Measurements from ENCODE around the gene MRPS27.

MRPS27 gene

GRCh38 chr5:72199681-72200080 lies 120.4 kb downstream of the MRPS27 start:
- Histone ChIP-seq H3K4me2 (no peak overlapping the region), H3K27ac (no peak overlapping the region), H4K20me1 (peaks cover 0 to 7% (median 0%) of the 10 kb centered on the region in 11 experiments; a peak in 1 of 22 replicates), H3K4me1 (peaks cover 10 to 15% (median 11%) of the 10 kb centered on the region in 10 experiments), H3K36me3 (peaks cover 44 to 96% (median 78%) of the 10 kb centered on the region in 11 experiments), H3K9me3 (replicated peaks in 1 of 11) (peaks cover 3 to 20% (median 17%) of the 10 kb centered on the region in 11 experiments; a peak in 9 of 22 replicates), H3K27me3 (no peaks in the 10 kb centered on the region), H3K9ac (no peak overlapping the region), H3K4me3 (no peak overlapping the region)
- no peak for TF ChIP-seq Cebpa-rat (IDR thresholded peaks at IDR 0.05)

DNA sequence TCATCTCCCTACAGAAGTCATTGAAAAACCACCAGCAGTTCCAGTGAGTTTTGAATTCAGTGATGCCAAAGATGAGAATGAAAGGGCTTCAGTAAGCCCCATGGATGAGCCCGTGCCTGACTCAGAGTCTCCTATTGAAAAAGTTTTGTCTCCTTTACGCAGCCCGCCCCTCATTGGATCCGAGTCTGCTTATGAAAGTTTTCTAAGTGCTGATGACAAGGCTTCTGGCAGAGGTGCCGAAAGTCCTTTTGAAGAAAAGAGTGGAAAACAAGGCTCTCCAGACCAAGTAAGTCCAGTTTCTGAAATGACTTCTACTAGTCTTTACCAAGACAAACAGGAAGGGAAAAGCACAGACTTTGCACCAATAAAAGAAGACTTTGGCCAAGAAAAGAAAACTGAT lies 122.6 kb downstream of the MRPS27 start:
- Histone ChIP-seq H3K27me3 (no peaks in the 10 kb centered on the region), H3K4me1 (peaks cover 12 to 20% (median 18%) of the 10 kb centered on the region in 10 experiments), H3K4me2 (no peak overlapping the region), H3K27ac (no peak overlapping the region), H3K9me3 (replicated peaks in 1 of 11) (peaks cover 3 to 26% (median 17%) of the 10 kb centered on the region in 11 experiments; a peak in 9 of 22 replicates), H3K4me3 (no peak overlapping the region), H3K9ac (no peak overlapping the region), H4K20me1 (no peaks in the 10 kb centered on the region), H3K36me3 (peaks cover 37 to 96% (median 69%) of the 10 kb centered on the region in 11 experiments)
- no peak for TF ChIP-seq Cebpa-rat (IDR thresholded peaks at IDR 0.05)

- Histone ChIP-seq H4K20me1 (no peaks in the 10 kb centered on the region), H3K9ac (no peak overlapping the region), H3K27ac (peak overlapping the region in 2 of 11 experiments; percentile 7 to 58; a peak in 3 of 22 replicates), H3K9me3 (replicated peaks in 1 of 11) (peaks cover 3 to 26% (median 17%) of the 10 kb centered on the region in 11 experiments; a peak in 9 of 22 replicates), H3K4me2 (peak overlapping the region; percentile 25 to 57 (median 34); a peak in 17 of 22 replicates), H3K36me3 (peaks cover 43 to 96% (median 67%) of the 10 kb centered on the region in 11 experiments), H3K27me3 (no peaks in the 10 kb centered on the region), H3K4me3 (no peak overlapping the region), H3K4me1 (peaks cover 12 to 20% (median 18%) of the 10 kb centered on the region in 10 experiments)
- TF ChIP-seq Cebpa-rat (IDR thresholded peaks at IDR 0.05), result no peak
Measured at GRCh38 chr5:72195581-72195980, 124.5 kb downstream of the MRPS27 start.

GRCh38 chr5:72194846-72195245 lies 125.2 kb downstream of the MRPS27 start:
- Histone ChIP-seq H3K27me3 (no peaks in the 10 kb centered on the region), H3K4me1 (peaks cover 12 to 20% (median 18%) of the 10 kb centered on the region in 10 experiments), H3K9me3 (replicated peaks in 1 of 11) (peaks cover 3 to 26% (median 17%) of the 10 kb centered on the region in 11 experiments; a peak in 9 of 22 replicates), H4K20me1 (no peaks in the 10 kb centered on the region), H3K9ac (no peak overlapping the region), H3K36me3 (peaks cover 40 to 96% (median 60%) of the 10 kb centered on the region in 11 experiments), H3K4me2 (peak overlapping the region; percentile 25 to 57 (median 34); a peak in 20 of 22 replicates), H3K27ac (peak overlapping the region in 2 of 11 experiments; percentile 7 to 58; a peak in 4 of 22 replicates), H3K4me3 (no peak overlapping the region)
- TF ChIP-seq Cebpa-rat (IDR thresholded peaks at IDR 0.05), result no peak

DNA sequence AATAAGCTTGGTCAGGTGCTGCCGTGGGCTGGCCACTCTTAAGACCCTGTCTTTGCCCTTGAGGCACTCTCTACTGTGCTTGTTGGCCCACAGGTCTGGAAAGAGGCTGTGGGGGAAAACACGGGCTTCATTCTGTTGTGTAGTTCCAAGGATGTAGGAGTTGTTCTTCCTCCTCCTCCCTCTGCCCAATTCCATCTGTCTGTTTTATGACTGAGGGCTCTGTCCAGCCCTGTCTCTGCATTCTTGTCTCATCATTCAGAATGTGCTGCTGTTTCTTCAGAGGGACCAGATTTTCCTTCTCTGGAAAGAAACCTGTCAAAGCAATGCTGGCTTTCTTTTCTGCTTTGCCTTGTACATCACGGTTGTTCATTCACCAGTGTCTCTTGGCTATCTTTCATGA lies 128.6 kb downstream of the MRPS27 start:
- Histone ChIP-seq H3K36me3 (peaks cover 20 to 95% (median 45%) of the 10 kb centered on the region in 11 experiments; a peak in 21 of 22 replicates), H3K9me3 (replicated peaks in 1 of 11) (peaks cover 3 to 15% (median 10%) of the 10 kb centered on the region in 11 experiments; a peak in 8 of 22 replicates), H3K4me3 (no peak overlapping the region), H3K27ac (no peak overlapping the region), H3K4me1 (peaks cover 12 to 25% (median 19%) of the 10 kb centered on the region in 10 experiments), H3K4me2 (no peak overlapping the region), H3K27me3 (no peaks in the 10 kb centered on the region), H4K20me1 (0 out of 22 replicates have a peak, but pooled peaks cover 0 to 4% (median 0%) of the 10 kb centered on the region in 11 experiments), H3K9ac (no peak overlapping the region)
- TF ChIP-seq Cebpa-rat (IDR thresholded peaks at IDR 0.05), result no peak

GRCh38 chr5:72189146-72189545 lies 130.9 kb downstream of the MRPS27 start:
- peaks cover 0 to 11% (median under 1%) of the 10 kb centered on the region in 10 experiments; a peak in 4 of 20 replicates for H3K4me1 ChIP-seq
- peaks cover 12 to 98% (median 44%) of the 10 kb centered on the region in 11 experiments; a peak in 20 of 22 replicates for H3K36me3 ChIP-seq
- peaks cover 0 to 4% (median 0%) of the 10 kb centered on the region in 11 experiments; a peak in 1 of 22 replicates for H4K20me1 ChIP-seq
- no peak overlapping the region for H3K4me3 ChIP-seq
- no peak overlapping the region for H3K27ac ChIP-seq
- no peaks in the 10 kb centered on the region for H3K27me3 ChIP-seq
- peaks cover 0 to 4% (median 0%) of the 10 kb centered on the region in 11 experiments; a peak in 1 of 22 replicates for H3K9me3 ChIP-seq (replicated peaks in 1 of 11)
- no peak overlapping the region for H3K9ac ChIP-seq
- TF ChIP-seq Cebpa-rat (IDR thresholded peaks at IDR 0.05), result no peak
- no peak overlapping the region for H3K4me2 ChIP-seq

DNA sequence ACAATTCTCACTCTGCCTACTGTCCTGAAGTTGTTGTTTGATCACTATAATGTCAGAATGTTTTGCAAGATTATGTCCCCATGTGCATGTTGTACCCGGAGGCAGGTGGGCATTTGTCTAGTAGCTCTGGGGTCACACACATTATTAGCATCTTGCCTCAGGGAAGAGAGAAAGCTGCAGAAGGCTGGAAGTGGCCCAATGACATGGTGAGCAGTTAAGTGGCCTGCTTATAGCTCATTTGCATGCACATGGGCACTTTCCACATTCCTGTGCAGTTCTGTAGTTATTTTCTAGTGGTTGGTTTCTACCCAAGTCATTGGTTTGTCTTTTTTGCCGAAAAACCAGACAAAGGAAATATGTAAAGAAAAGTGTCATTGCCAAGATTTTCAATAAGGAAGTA lies 131.9 kb downstream of the MRPS27 start:
- Histone ChIP-seq H3K9me3 (replicated peaks in 1 of 11) (no peaks in the 10 kb centered on the region), H3K4me2 (0 out of 22 replicates have a peak overlapping the region, but pooled peaks of 1 of the 11 experiments have one; percentile 14), H3K9ac (no peak overlapping the region), H3K4me1 (peaks cover 0 to 11% (median 0%) of the 10 kb centered on the region in 10 experiments; a peak in 1 of 20 replicates), H3K27me3 (no peaks in the 10 kb centered on the region), H4K20me1 (peaks cover 0 to 4% (median 0%) of the 10 kb centered on the region in 11 experiments; a peak in 1 of 22 replicates), H3K27ac (no peak overlapping the region), H3K4me3 (no peak overlapping the region), H3K36me3 (peaks cover 6 to 98% (median 43%) of the 10 kb centered on the region in 11 experiments; a peak in 19 of 22 replicates)
- TF ChIP-seq Cebpa-rat (IDR thresholded peaks at IDR 0.05), result no peak

DNA sequence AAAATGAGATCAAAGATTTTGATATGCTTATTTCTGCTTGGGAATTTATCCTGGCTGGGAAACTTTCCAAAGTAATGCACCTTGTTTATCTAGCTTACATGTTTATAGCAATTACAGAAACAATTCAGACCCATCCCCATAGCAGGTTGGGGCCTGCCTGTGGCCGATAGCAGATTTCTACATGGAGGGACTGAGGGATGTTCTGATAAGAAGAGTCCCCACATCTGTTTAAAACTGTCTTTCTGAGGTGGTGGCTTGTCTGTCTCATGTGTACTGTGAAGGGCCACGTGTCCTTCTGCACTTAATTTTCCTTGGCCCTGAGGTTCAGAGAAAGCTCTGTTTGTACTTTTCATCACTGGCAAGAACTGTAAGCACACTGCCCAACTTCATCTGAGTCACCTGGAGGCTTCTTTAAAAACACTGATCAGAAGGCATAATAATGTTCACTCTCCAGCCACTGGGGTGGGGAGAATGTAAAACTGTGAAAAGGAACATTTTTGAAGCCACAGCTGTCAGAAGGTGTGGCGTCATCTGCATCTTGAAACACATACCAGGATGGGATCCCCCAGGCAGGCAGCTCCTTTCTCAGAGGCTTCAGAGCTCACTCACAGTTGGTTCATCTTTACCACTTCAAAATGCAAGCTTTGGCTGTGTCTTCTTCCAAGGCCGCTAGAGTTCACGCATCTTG lies 132.5 kb downstream of the MRPS27 start:
- Histone ChIP-seq H3K4me3 (no peak overlapping the region), H3K27ac (no peak overlapping the region), H3K9me3 (replicated peaks in 1 of 11) (no peaks in the 10 kb centered on the region), H3K9ac (no peak overlapping the region), H3K27me3 (no peaks in the 10 kb centered on the region), H3K36me3 (peaks cover 6 to 92% (median 45%) of the 10 kb centered on the region in 11 experiments; a peak in 19 of 22 replicates), H4K20me1 (peaks cover 0 to 4% (median 0%) of the 10 kb centered on the region in 11 experiments; a peak in 1 of 22 replicates), H3K4me1 (peaks cover 0 to 11% (median 0%) of the 10 kb centered on the region in 10 experiments; a peak in 1 of 20 replicates), H3K4me2 (no peak overlapping the region)
- TF ChIP-seq Cebpa-rat (IDR thresholded peaks at IDR 0.05), result no peak
